ENCODE results near the gene RPL38.

- no peak for TF ChIP-seq CTCF (conservative IDR thresholded peaks at IDR 0.05)
- TF ChIP-seq ZFX (IDR thresholded peaks at IDR 0.05), result no peak
Measured at GRCh38 chr17:74223901-74224300, 20.4 kb downstream of the RPL38 start.

All from C4-2B (cell line).